HepG2 (cell line): Measurements from ENCODE around the gene TAPBP. TPM values are rescaled to one million over a fixed set of nuclear protein-coding genes. Genes with fewer than 3 reads are reported as not detected.
"Not testable (repeated sequence)": the region's sequence is repeated elsewhere in the genome, so short reads cannot be mapped to it uniquely, and the experiment has no call there.

Experiments used
- ATAC-seq: fragments of 200-7000 bp; cut with Tn5 transposase; 3 replicates; pipeline ENCODE4 v1.9.1; 2020; ENCODE audit warnings: mild to moderate bottlenecking, moderate library complexity
- BruUV-seq: library from RNA; stranded (reverse); fragments of 400-500 nt; replicated peaks from 2 replicates; lab custom pipeline; 2021; lab: Mats Ljungman, UMichigan
- CTCF ChIA-PET: fragments of 300-600 bp; formaldehyde crosslinking; extraction: SDS; loops from one replicate; lab custom pipeline; 2021; ENCODE audit warnings: low total read pairs, inconsistent platforms, low intra/inter-chr PET ratio; lab: Yijun Ruan, JAX
- POLR2A ChIA-PET: fragments of 350-600 bp; sonication (Branson Sonifier 250); formaldehyde crosslinking; loops from one replicate; lab custom pipeline; 2020; ENCODE audit warnings: antibody characterized with exemption, inconsistent platforms; lab: Yijun Ruan, JAX
- DNase-seq: peaks from one replicate; pipeline ENCODE4 v3.0.0-alpha.2; 2015; ENCODE audit warnings: low spot score
- FAIRE-seq: peaks from 3 replicates; lab custom pipeline; 2011; peaks lifted over from hg19 to GRCh38; lab: Jason Lieb, UNC
- H2AFZ ChIP-seq: one replicate; pipeline ENCODE4 v1.6.1; 2011; ENCODE audit warnings: low read length, inconsistent platforms
- H3K27ac ChIP-seq: fragments of 300-600 bp; 3 replicates; pipeline ENCODE4 v1.8.0; 2011; ENCODE audit warnings: mixed run types, mild to moderate bottlenecking, mixed read lengths, low read length, inconsistent platforms; ENCODE audit not compliant: insufficient read depth; ENCODE audit errors: extremely low read length
- H3K27me3 ChIP-seq, 2 experiments: fragments of 200-600 bp in 1 of 2; 2 replicates in 1 of 2; 3 replicates in 1 of 2; pipeline versions ENCODE4 v1.6.0 to v1.8.0; 2011; ENCODE audit warnings: low read length in 2 of 2, mild to moderate bottlenecking in 2 of 2, moderate library complexity in 2 of 2, inconsistent platforms in 1 of 2; ENCODE audit not compliant: insufficient read depth in 2 of 2, control insufficient read depth in 1 of 2
- H3K36me3 ChIP-seq, 2 experiments: fragments of 200-600 bp in 1 of 2; replicated peaks in 1 of 2; 2 replicates in 1 of 2; 3 replicates in 1 of 2; pipeline versions ENCODE4 v1.5.1 to v1.8.0; 2011; ENCODE audit warnings: low read length in 2 of 2, inconsistent platforms in 1 of 2; ENCODE audit not compliant: insufficient read depth in 2 of 2, control insufficient read depth in 1 of 2
- H3K4me1 ChIP-seq: 2 replicates; pipeline ENCODE4 v1.5.1; 2012; ENCODE audit warnings: low read length, inconsistent platforms; ENCODE audit not compliant: insufficient read depth
- H3K4me2 ChIP-seq: 2 replicates; pipeline ENCODE4 v1.6.0; 2011; ENCODE audit warnings: low read depth, low read length, inconsistent platforms
- H3K4me3 ChIP-seq, 3 experiments: fragments of 200-600 bp in 1 of 3; sonication (generic), shearing (Covaris generic) in 1 of 3; replicated peaks in 1 of 3; 2 replicates each; pipeline ENCODE4 v1.5.1; 2011 to 2016; ENCODE audit warnings: low read length in 3 of 3, inconsistent platforms in 2 of 3, low read depth in 2 of 3, mild to moderate bottlenecking in 2 of 3, control low read depth in 1 of 3, mixed read lengths in 1 of 3; ENCODE audit not compliant: insufficient read depth in 1 of 3
- H3K79me2 ChIP-seq: one replicate; pipeline ENCODE4 v1.6.1; 2011; ENCODE audit warnings: low read length, inconsistent platforms; ENCODE audit not compliant: insufficient read depth
- H3K9ac ChIP-seq: 2 replicates; pipeline ENCODE4 v1.6.0; 2011; ENCODE audit warnings: mild to moderate bottlenecking, low read depth, low read length, inconsistent platforms; ENCODE audit not compliant: insufficient read depth
- H3K9me3 ChIP-seq: 2 replicates; pipeline ENCODE4 v1.5.1; 2012; ENCODE audit warnings: mild to moderate bottlenecking, low read length
- H4K20me1 ChIP-seq: 2 replicates; pipeline ENCODE4 v1.6.0; 2011; ENCODE audit warnings: inconsistent platforms, mild to moderate bottlenecking, low read length, moderate library complexity; ENCODE audit not compliant: insufficient read depth
- ISX ChIP-seq: sonication (generic); formaldehyde crosslinking; conservative IDR thresholded peaks from 2 replicates; pipeline ENCODE4 v1.5.0; 2020; ENCODE audit warnings: missing genetic modification reagents
- NR2F2 ChIP-seq: IDR thresholded peaks from 2 replicates; pipeline ENCODE4 v1.6.1; 2012; ENCODE audit warnings: low read depth, inconsistent platforms, borderline replicate concordance
- ZNF7 ChIP-seq: IDR thresholded peaks from 2 replicates; pipeline ENCODE4 v1.6.1; 2016; ENCODE audit warnings: missing biosample characterization, missing genetic modification reagents
- WGBS: methylation state at CpG from one replicate; pipeline ENCODE4 v1.1.6; 2017; ENCODE audit warnings: low lambda C conversion rate; 5-methylcytosine and 5-hydroxymethylcytosine counted together
- in situ Hi-C: cut with HindIII; loops from 2 replicates; pipeline ENCODE4 v1.10.0; 2017; ENCODE audit warnings: low pct_unique_long_range_greater_than_20kb; ENCODE audit not compliant: extremely low pct_ligation_motif_present
- intact Hi-C: fragments of 100-400 bp; cut with micrococcal nuclease; formaldehyde crosslinking; loops from one replicate; pipeline ENCODE4 v1.10.0; 2022; ENCODE audit not compliant: unreplicated experiment
- polyA plus RNA-seq, 8 experiments: library from polyadenylated mRNA; depleted of rRNA in 3 of 8; stranded (reverse) in 7 of 8; unstranded in 1 of 8; fragments of >200 nt; fragmentation: Illumina TruSeq in 4 of 8; extraction: Trizol in 4 of 8; gene quantifications; 2 replicates each; pipeline versions ENCODE4 v1.2.1 to v1.2.3, GENCODE V29; 2011 to 2016; ENCODE audit warnings: low read depth in 4 of 8, missing spikeins in 1 of 8, mixed read lengths in 1 of 8; ENCODE audit not compliant: insufficient read depth in 1 of 8
- total RNA-seq, 5 experiments: library from RNA; depleted of rRNA; stranded (reverse); fragments of >200 nt; fragmentation: Illumina TruSeq; extraction: Trizol; gene quantifications; 2 replicates each; pipeline ENCODE4 v1.2.3, GENCODE V29; 2016; ENCODE audit warnings: low read depth in 1 of 5
- TF ChIP-seq, protein P1 (sequence below): sonication (generic); formaldehyde crosslinking; IDR thresholded peaks from 2 replicates; pipeline ENCODE4 v1.8.0; 2023; ENCODE audit warnings: mild to moderate bottlenecking, missing genetic modification reagents

The TAPBP gene
- total and polyA plus RNA-seq, 2 of the 13 experiments (the other 11 are each of a cell fraction or from before 2014, with no cell fraction given) = 27.4 to 32.3 TPM

DNA sequence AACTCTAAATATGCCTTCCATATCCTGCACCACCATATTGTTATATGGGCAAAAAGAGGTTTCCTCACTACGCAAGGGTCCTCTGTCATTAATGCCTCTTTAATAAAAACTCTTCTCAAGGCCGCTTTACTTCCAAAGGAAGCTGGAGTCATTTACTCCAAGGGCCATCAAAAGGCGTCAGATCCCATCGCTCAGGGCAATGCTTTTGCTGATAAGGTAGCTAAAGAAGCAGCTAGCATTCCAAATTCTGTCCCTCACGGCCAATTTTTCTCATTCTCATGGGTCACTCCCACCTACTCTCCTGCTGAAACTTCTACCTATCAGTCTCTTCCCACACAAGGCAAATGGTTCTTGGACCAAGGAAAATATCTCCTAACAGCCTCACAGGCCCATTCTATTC, 33.9 kb upstream of the TAPBP start:
- DNase-seq = no peak
- H3K36me3 ChIP-seq = no peaks in the 10 kb centered on the region
- 29% methylated on average over 5 of the region's 5 CpGs for WGBS
- FAIRE-seq = no peak
- TF ChIP-seq ZNF7 = no peak
- TF ChIP-seq NR2F2 = no peak
- TF ChIP-seq, protein P1, sequence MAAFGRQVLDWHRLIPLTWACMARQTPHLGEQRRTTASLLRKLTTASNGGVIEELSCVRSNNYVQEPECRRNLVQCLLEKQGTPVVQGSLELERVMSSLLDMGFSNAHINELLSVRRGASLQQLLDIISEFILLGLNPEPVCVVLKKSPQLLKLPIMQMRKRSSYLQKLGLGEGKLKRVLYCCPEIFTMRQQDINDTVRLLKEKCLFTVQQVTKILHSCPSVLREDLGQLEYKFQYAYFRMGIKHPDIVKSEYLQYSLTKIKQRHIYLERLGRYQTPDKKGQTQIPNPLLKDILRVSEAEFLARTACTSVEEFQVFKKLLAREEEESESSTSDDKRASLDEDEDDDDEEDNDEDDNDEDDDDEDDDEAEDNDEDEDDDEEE (CRISPR knock-in tag) = no peak
- TF ChIP-seq ISX (CRISPR knock-in tag) = no peak
- no peaks in the 10 kb centered on the region for H3K79me2 ChIP-seq
- H3K4me3 ChIP-seq = no peak overlapping the region
- no TSS peak for BruUV-seq
- CTCF ChIA-PET = no interaction called here
- no peak overlapping the region for H2AFZ ChIP-seq
- no peaks in the 10 kb centered on the region for H3K9me3 ChIP-seq
- in situ Hi-C loops = no loop called here
- H3K4me2 ChIP-seq = no peak overlapping the region
- no peak for ATAC-seq
- no peak overlapping the region for H3K27ac ChIP-seq
- peaks cover 5% of the 10 kb centered on the region; the same call in 1 of the 2 replicates for H3K4me1 ChIP-seq
- no peaks in the 10 kb centered on the region for H4K20me1 ChIP-seq
- H3K27me3 ChIP-seq = peaks cover 0 to 48% of the 10 kb centered on the region in 2 experiments; a peak in 2 of 5 replicates
- POLR2A ChIA-PET = no interaction called here
- H3K9ac ChIP-seq = no peak overlapping the region
- intact Hi-C loops = no loop called here

GRCh38 chr6:33346972-33347371, 33.1 kb upstream of the TAPBP start:
- H3K79me2 ChIP-seq, BruUV-seq, H2AFZ ChIP-seq, H3K4me1 ChIP-seq, H3K27ac ChIP-seq, DNase-seq, H3K4me3 ChIP-seq, H3K4me2 ChIP-seq, FAIRE-seq, ATAC-seq, H3K9me3 ChIP-seq, in situ Hi-C loops, H3K36me3 ChIP-seq, H3K9ac ChIP-seq, POLR2A ChIA-PET, H4K20me1 ChIP-seq, intact Hi-C loops: not testable (repeated sequence)
- WGBS = 25% methylated on average over 5 of the region's 5 CpGs
- CTCF ChIA-PET = interaction anchor here (3.7 kb wide), 1 partner anchor 66 kb away, joined by 37 read pairs; no protein-coding TSS in a partner anchor
- H3K27me3 ChIP-seq = peaks cover 0 to 43% of the 10 kb centered on the region in 2 experiments; a peak in 2 of 5 replicates
